Measurements from ENCODE around the gene ADGRL3.

Gene ADGRL3

GRCh38 chr4:62030958-62031357 is 830.8 kb downstream of the ADGRL3 start:
- DNase-seq (ENCODE audit: low spot score in 2 of 2), result no peak
- Mint-ChIP-seq H3K27me3 (no peaks in the 10 kb centered on the region), H3K9me3 (peaks cover 7% of the 10 kb centered on the region), H3K4me3 (no peak overlapping the region), H3K4me1 (no peaks in the 10 kb centered on the region), H3K27ac (no peak overlapping the region), H3K36me3 (no peaks in the 10 kb centered on the region)
- ATAC-seq (ENCODE audit: low read depth), result no peak

- Mint-ChIP-seq H3K27me3 (no peaks in the 10 kb centered on the region), H3K27ac (no peak overlapping the region), H3K4me1 (no peaks in the 10 kb centered on the region), H3K4me3 (no peak overlapping the region), H3K36me3 (no peaks in the 10 kb centered on the region), H3K9me3 (peaks cover 12% of the 10 kb centered on the region)
- no peak for ATAC-seq (ENCODE audit: low read depth)
- DNase-seq (ENCODE audit: low spot score in 2 of 2), result no peak
Observed at GRCh38 chr4:62037571-62037970, 837.4 kb downstream of the ADGRL3 start.

- Mint-ChIP-seq H3K27me3 (no peaks in the 10 kb centered on the region), H3K4me1 (no peaks in the 10 kb centered on the region), H3K4me3 (no peak overlapping the region), H3K36me3 (no peaks in the 10 kb centered on the region), H3K9me3 (no peaks in the 10 kb centered on the region), H3K27ac (no peak overlapping the region)
- no peak for DNase-seq (ENCODE audit: low spot score in 2 of 2)
- ATAC-seq (ENCODE audit: low read depth), result no peak
Observed at GRCh38 chr4:62051332-62051731, 851.2 kb downstream of the ADGRL3 start.

GRCh38 chr4:62053974-62054373 is 853.8 kb downstream of the ADGRL3 start:
- ATAC-seq (ENCODE audit: low read depth) (no peak), DNase-seq (ENCODE audit: low spot score in 2 of 2) (no peak)
- H3K36me3 Mint-ChIP-seq, result no peaks in the 10 kb centered on the region
- no peaks in the 10 kb centered on the region for H3K27me3 Mint-ChIP-seq
- H3K9me3 Mint-ChIP-seq, result no peaks in the 10 kb centered on the region
- no peak overlapping the region for H3K4me3 Mint-ChIP-seq
- no peak overlapping the region for H3K27ac Mint-ChIP-seq
- H3K4me1 Mint-ChIP-seq, result no peaks in the 10 kb centered on the region

GRCh38 chr4:62057031-62057430 is 856.9 kb downstream of the ADGRL3 start:
- Mint-ChIP-seq H3K27me3 (no peaks in the 10 kb centered on the region), H3K36me3 (no peaks in the 10 kb centered on the region), H3K4me3 (no peak overlapping the region), H3K27ac (no peak overlapping the region), H3K9me3 (no peaks in the 10 kb centered on the region), H3K4me1 (no peaks in the 10 kb centered on the region)
- DNase-seq (ENCODE audit: low spot score in 2 of 2) (no peak), ATAC-seq (ENCODE audit: low read depth) (no peak)

- Mint-ChIP-seq H3K27ac (no peak overlapping the region), H3K9me3 (no peaks in the 10 kb centered on the region), H3K36me3 (no peaks in the 10 kb centered on the region), H3K4me1 (no peaks in the 10 kb centered on the region), H3K27me3 (no peaks in the 10 kb centered on the region), H3K4me3 (no peak overlapping the region)
- no peak for ATAC-seq (ENCODE audit: low read depth)
- DNase-seq (ENCODE audit: low spot score in 2 of 2), result no peak
Observed at GRCh38 chr4:62058571-62058970, 858.4 kb downstream of the ADGRL3 start.

- Mint-ChIP-seq H3K4me3 (no peak overlapping the region), H3K27ac (no peak overlapping the region), H3K4me1 (no peaks in the 10 kb centered on the region), H3K36me3 (no peaks in the 10 kb centered on the region), H3K27me3 (no peaks in the 10 kb centered on the region), H3K9me3 (no peaks in the 10 kb centered on the region)
- DNase-seq (ENCODE audit: low spot score in 2 of 2), result no peak
- no peak for ATAC-seq (ENCODE audit: low read depth)
Observed at GRCh38 chr4:62070291-62070852, 870.2 kb downstream of the ADGRL3 start.

GRCh38 chr4:62075089-62075488 is 875.0 kb downstream of the ADGRL3 start:
- Mint-ChIP-seq H3K27ac (no peak overlapping the region), H3K4me3 (no peak overlapping the region), H3K27me3 (no peaks in the 10 kb centered on the region), H3K36me3 (no peaks in the 10 kb centered on the region), H3K4me1 (no peaks in the 10 kb centered on the region), H3K9me3 (no peaks in the 10 kb centered on the region)
- ATAC-seq (ENCODE audit: low read depth) (no peak), DNase-seq (ENCODE audit: low spot score in 2 of 2) (no peak)

- DNase-seq (ENCODE audit: low spot score in 2 of 2) (no peak), ATAC-seq (ENCODE audit: low read depth) (no peak)
- Mint-ChIP-seq H3K27me3 (no peaks in the 10 kb centered on the region), H3K4me3 (no peak overlapping the region), H3K27ac (no peak overlapping the region), H3K36me3 (no peaks in the 10 kb centered on the region), H3K4me1 (no peaks in the 10 kb centered on the region), H3K9me3 (no peaks in the 10 kb centered on the region)
Observed at GRCh38 chr4:62075521-62075920, 875.4 kb downstream of the ADGRL3 start.

- H3K4me1 Mint-ChIP-seq, result no peaks in the 10 kb centered on the region
- ATAC-seq (ENCODE audit: low read depth) (no peak), DNase-seq (ENCODE audit: low spot score in 2 of 2) (no peak)
- no peaks in the 10 kb centered on the region for H3K27me3 Mint-ChIP-seq
- H3K27ac Mint-ChIP-seq, result no peak overlapping the region
- no peaks in the 10 kb centered on the region for H3K9me3 Mint-ChIP-seq
- no peak overlapping the region for H3K4me3 Mint-ChIP-seq
- no peaks in the 10 kb centered on the region for H3K36me3 Mint-ChIP-seq
Observed at GRCh38 chr4:62077406-62077805, 877.3 kb downstream of the ADGRL3 start.

GRCh38 chr4:62080431-62080830 is 880.3 kb downstream of the ADGRL3 start:
- H3K4me3 Mint-ChIP-seq, result no peak overlapping the region
- no peaks in the 10 kb centered on the region for H3K4me1 Mint-ChIP-seq
- no peak overlapping the region for H3K27ac Mint-ChIP-seq
- H3K36me3 Mint-ChIP-seq, result no peaks in the 10 kb centered on the region
- DNase-seq (ENCODE audit: low spot score in 2 of 2) (no peak), ATAC-seq (ENCODE audit: low read depth) (no peak)
- peaks cover 2% of the 10 kb centered on the region for H3K9me3 Mint-ChIP-seq
- no peaks in the 10 kb centered on the region for H3K27me3 Mint-ChIP-seq

- Mint-ChIP-seq H3K4me1 (no peaks in the 10 kb centered on the region), H3K36me3 (no peaks in the 10 kb centered on the region), H3K4me3 (no peak overlapping the region), H3K9me3 (peaks cover 7% of the 10 kb centered on the region), H3K27ac (no peak overlapping the region), H3K27me3 (no peaks in the 10 kb centered on the region)
- no peak for DNase-seq (ENCODE audit: low spot score in 2 of 2)
- no peak for ATAC-seq (ENCODE audit: low read depth)
Observed at GRCh38 chr4:62087706-62088105, 887.6 kb downstream of the ADGRL3 start.

- H3K36me3 Mint-ChIP-seq, result no peaks in the 10 kb centered on the region
- no peak for DNase-seq (ENCODE audit: low spot score in 2 of 2)
- H3K4me1 Mint-ChIP-seq, result no peaks in the 10 kb centered on the region
- peaks cover 6% of the 10 kb centered on the region for H3K9me3 Mint-ChIP-seq
- no peak overlapping the region for H3K27ac Mint-ChIP-seq
- H3K27me3 Mint-ChIP-seq, result no peaks in the 10 kb centered on the region
- no peak for ATAC-seq (ENCODE audit: low read depth)
- no peak overlapping the region for H3K4me3 Mint-ChIP-seq
Observed at GRCh38 chr4:62093735-62094134, 893.6 kb downstream of the ADGRL3 start.

GRCh38 chr4:62096881-62097280 is 896.8 kb downstream of the ADGRL3 start:
- Mint-ChIP-seq H3K9me3 (peaks cover 5% of the 10 kb centered on the region), H3K36me3 (no peaks in the 10 kb centered on the region), H3K27ac (no peak overlapping the region), H3K4me1 (no peaks in the 10 kb centered on the region), H3K4me3 (no peak overlapping the region), H3K27me3 (no peaks in the 10 kb centered on the region)
- DNase-seq (ENCODE audit: low spot score in 2 of 2) (no peak), ATAC-seq (ENCODE audit: low read depth) (no peak)

GRCh38 chr4:62115216-62115615 is 915.1 kb downstream of the ADGRL3 start:
- Mint-ChIP-seq H3K4me3 (no peak overlapping the region), H3K36me3 (no peaks in the 10 kb centered on the region), H3K27me3 (no peaks in the 10 kb centered on the region), H3K9me3 (peaks cover 2% of the 10 kb centered on the region), H3K4me1 (no peaks in the 10 kb centered on the region), H3K27ac (no peak overlapping the region)
- ATAC-seq (ENCODE audit: low read depth) (no peak), DNase-seq (ENCODE audit: low spot score in 2 of 2) (no peak)
